ENCODE results near the gene NANOG.
"Not testable (repeated sequence)": the region's sequence is repeated elsewhere in the genome, so short reads cannot be mapped to it uniquely, and the experiment has no call there.

Gene NANOG

GRCh38 chr12:7784701-7785100 lies 4.5 kb upstream of the NANOG start:
- DNase-seq (ENCODE audit: low read depth) = peak; percentile 37
- H3K4me3 ChIP-seq (ENCODE audit: low read depth, low read length) = no peak overlapping the region
- TF ChIP-seq CTCF (IDR thresholded peaks at IDR 0.05; ENCODE audit: low read depth, low read length) (no peak), MYC (IDR thresholded peaks at IDR 0.05; ENCODE audit: low read depth, low read length) (no peak), MAX (IDR thresholded peaks at IDR 0.05; ENCODE audit: low read depth, low read length) (no peak), POLR2A (IDR thresholded peaks at IDR 0.05; ENCODE audit: extremely low read depth, insufficient read length) (no peak)

- TF ChIP-seq CTCF (IDR thresholded peaks at IDR 0.05; ENCODE audit: low read depth, low read length) = no peak
- no peak for TF ChIP-seq MAX (IDR thresholded peaks at IDR 0.05; ENCODE audit: low read depth, low read length)
- no peak for TF ChIP-seq POLR2A (IDR thresholded peaks at IDR 0.05; ENCODE audit: extremely low read depth, insufficient read length)
- TF ChIP-seq MYC (IDR thresholded peaks at IDR 0.05; ENCODE audit: low read depth, low read length) = no peak
- H3K4me3 ChIP-seq (ENCODE audit: low read depth, low read length) = no peak overlapping the region
- DNase-seq (ENCODE audit: low read depth) = peak; percentile 14
These were observed 1.5 kb upstream of the NANOG start for GRCh38 chr12:7787574-7788293.

- no peak overlapping the region for H3K4me3 ChIP-seq (ENCODE audit: low read depth, low read length)
- TF ChIP-seq MAX (IDR thresholded peaks at IDR 0.05; ENCODE audit: low read depth, low read length) (no peak), POLR2A (IDR thresholded peaks at IDR 0.05; ENCODE audit: extremely low read depth, insufficient read length) (no peak), MYC (IDR thresholded peaks at IDR 0.05; ENCODE audit: low read depth, low read length) (no peak), CTCF (IDR thresholded peaks at IDR 0.05; ENCODE audit: low read depth, low read length) (no peak)
- DNase-seq (ENCODE audit: low read depth) = no peak
These were observed 925 bp upstream of the NANOG start for GRCh38 chr12:7788294-7788660.

GRCh38 chr12:7793211-7793610 lies 4.0 kb downstream of the NANOG start:
- DNase-seq (ENCODE audit: low read depth) = no peak
- no peak for TF ChIP-seq MYC (IDR thresholded peaks at IDR 0.05; ENCODE audit: low read depth, low read length)
- no peak for TF ChIP-seq POLR2A (IDR thresholded peaks at IDR 0.05; ENCODE audit: extremely low read depth, insufficient read length)
- no peak for TF ChIP-seq MAX (IDR thresholded peaks at IDR 0.05; ENCODE audit: low read depth, low read length)
- TF ChIP-seq CTCF (IDR thresholded peaks at IDR 0.05; ENCODE audit: low read depth, low read length) = no peak
- H3K4me3 ChIP-seq (ENCODE audit: low read depth, low read length) = no peak overlapping the region

- DNase-seq (ENCODE audit: low read depth); H3K4me3 ChIP-seq (ENCODE audit: low read depth, low read length): not testable (repeated sequence)
These were observed 8.1 kb downstream of the NANOG start for GRCh38 chr12:7797269-7797668.

GRCh38 chr12:7797698-7798398 lies 8.6 kb downstream of the NANOG start:
- H3K4me3 ChIP-seq (ENCODE audit: low read depth, low read length) = no peak overlapping the region
- no peak for TF ChIP-seq CTCF (IDR thresholded peaks at IDR 0.05; ENCODE audit: low read depth, low read length)
- TF ChIP-seq MYC (IDR thresholded peaks at IDR 0.05; ENCODE audit: low read depth, low read length) = no peak
- TF ChIP-seq POLR2A (IDR thresholded peaks at IDR 0.05; ENCODE audit: extremely low read depth, insufficient read length) = no peak
- no peak for TF ChIP-seq MAX (IDR thresholded peaks at IDR 0.05; ENCODE audit: low read depth, low read length)
- no peak for DNase-seq (ENCODE audit: low read depth)

GRCh38 chr12:7798750-7799308 lies 9.6 kb downstream of the NANOG start:
- not testable (repeated sequence) for H3K4me3 ChIP-seq (ENCODE audit: low read depth, low read length); DNase-seq (ENCODE audit: low read depth)

Data from NB4 (cell line).